Fibroblast of lung (primary cell): ENCODE data around the gene IGSF21. TPM values are rescaled to one million over a fixed set of nuclear protein-coding genes. Genes with fewer than 3 reads are reported as not detected.

ENCODE experiments used
- DNase-seq, 2 donors: peaks; one replicate each; pipeline versions ENCODE4 v3.0.0 to v3.0.0-alpha.2; 2010; ENCODE audit warnings: low read depth in 2 of 2
- H2AFZ ChIP-seq: 2 replicates; pipeline ENCODE4 v1.5.1; 2012; ENCODE audit warnings: low read length, control low read depth, inconsistent platforms
- H3K27ac ChIP-seq: 2 replicates; pipeline ENCODE4 v1.5.1; 2011; ENCODE audit warnings: low read length, control low read depth; ENCODE audit not compliant: insufficient read depth
- H3K27me3 ChIP-seq: 2 replicates; pipeline ENCODE4 v1.5.1; 2011; ENCODE audit warnings: mild to moderate bottlenecking, low read length; ENCODE audit not compliant: control insufficient read depth, insufficient read depth
- H3K36me3 ChIP-seq: 2 replicates; pipeline ENCODE4 v1.5.1; 2011; ENCODE audit warnings: low read length; ENCODE audit not compliant: control insufficient read depth, insufficient read depth
- H3K4me1 ChIP-seq: 2 replicates; pipeline ENCODE4 v1.5.1; 2011; ENCODE audit warnings: low read length; ENCODE audit not compliant: control insufficient read depth, insufficient read depth; ENCODE audit errors: extremely low read depth
- H3K4me2 ChIP-seq: 2 replicates; pipeline ENCODE4 v1.5.1; 2011; ENCODE audit warnings: low read length, control low read depth; ENCODE audit not compliant: insufficient read depth; ENCODE audit errors: extremely low read depth
- H3K4me3 ChIP-seq, 4 experiments: fragments of 200-600 bp in 1 of 4; sonication (generic) in 1 of 4; replicated peaks in 1 of 4; 2 replicates each; pipeline ENCODE4 v1.5.1; 2011 to 2016; ENCODE audit warnings: low read length in 4 of 4, low read depth in 3 of 4, mild to moderate bottlenecking in 3 of 4, control low read depth in 2 of 4, inconsistent platforms in 1 of 4, mixed read lengths in 1 of 4; ENCODE audit not compliant: insufficient read depth in 1 of 4; ENCODE audit errors: control extremely low read depth in 1 of 4
- H3K79me2 ChIP-seq: 2 replicates; pipeline ENCODE4 v1.5.1; 2012; ENCODE audit warnings: mild to moderate bottlenecking, low read length, inconsistent platforms; ENCODE audit not compliant: control insufficient read depth, insufficient read depth
- H3K9ac ChIP-seq: 2 replicates; pipeline ENCODE4 v1.5.1; 2011; ENCODE audit warnings: mild to moderate bottlenecking, low read length, control low read depth; ENCODE audit not compliant: insufficient read depth
- H3K9me3 ChIP-seq: 2 replicates; pipeline ENCODE4 v1.5.1; 2012; ENCODE audit warnings: low read depth, low read length; ENCODE audit not compliant: control insufficient read depth, insufficient read depth
- H4K20me1 ChIP-seq: 2 replicates; pipeline ENCODE4 v1.5.1; 2011; ENCODE audit warnings: low read length; ENCODE audit not compliant: control insufficient read depth, insufficient read depth; ENCODE audit errors: extremely low read depth
- EZH2 ChIP-seq: IDR thresholded peaks from 2 replicates; pipeline ENCODE4 v1.5.1; 2012; ENCODE audit warnings: low read length, control low read depth, mild to moderate bottlenecking; ENCODE audit errors: missing control alignments
- polyA plus RNA-seq, 2 donors: library from polyadenylated mRNA; depleted of rRNA in 1 of 2; stranded (reverse) in 1 of 2; unstranded in 1 of 2; fragments of >200 nt; gene quantifications; 2 replicates each; pipeline ENCODE4 v1.2.1, GENCODE V29; 2011 to 2012; ENCODE audit warnings: missing spikeins in 1 of 2
- total RNA-seq: library from RNA; depleted of rRNA; stranded (reverse); fragments of >200 nt; gene quantifications from 2 replicates; pipeline ENCODE4 v1.2.1, GENCODE V29; 2014
- TF ChIP-seq, protein P1 (sequence below), 2 donors: IDR thresholded peaks in 1 of 2; conservative IDR thresholded peaks in 1 of 2; 1 replicate in 1 of 2; 2 replicates in 1 of 2; pipeline ENCODE4 v1.5.1; 2011 to 2012; ENCODE audit warnings: low read length in 2 of 2, control low read depth in 1 of 2, inconsistent platforms in 1 of 2, low read depth in 1 of 2, mild to moderate bottlenecking in 1 of 2

IGSF21 gene
- total and polyA plus RNA-seq, 2 donors (not counting 1 experiment from before 2014, with no cell fraction given): not detected

- DNase-seq: no peak
- no peak overlapping the region for H3K9ac ChIP-seq
- no peaks in the 10 kb centered on the region for H3K4me1 ChIP-seq
- no peaks in the 10 kb centered on the region for H3K27me3 ChIP-seq
- TF ChIP-seq, protein P1, sequence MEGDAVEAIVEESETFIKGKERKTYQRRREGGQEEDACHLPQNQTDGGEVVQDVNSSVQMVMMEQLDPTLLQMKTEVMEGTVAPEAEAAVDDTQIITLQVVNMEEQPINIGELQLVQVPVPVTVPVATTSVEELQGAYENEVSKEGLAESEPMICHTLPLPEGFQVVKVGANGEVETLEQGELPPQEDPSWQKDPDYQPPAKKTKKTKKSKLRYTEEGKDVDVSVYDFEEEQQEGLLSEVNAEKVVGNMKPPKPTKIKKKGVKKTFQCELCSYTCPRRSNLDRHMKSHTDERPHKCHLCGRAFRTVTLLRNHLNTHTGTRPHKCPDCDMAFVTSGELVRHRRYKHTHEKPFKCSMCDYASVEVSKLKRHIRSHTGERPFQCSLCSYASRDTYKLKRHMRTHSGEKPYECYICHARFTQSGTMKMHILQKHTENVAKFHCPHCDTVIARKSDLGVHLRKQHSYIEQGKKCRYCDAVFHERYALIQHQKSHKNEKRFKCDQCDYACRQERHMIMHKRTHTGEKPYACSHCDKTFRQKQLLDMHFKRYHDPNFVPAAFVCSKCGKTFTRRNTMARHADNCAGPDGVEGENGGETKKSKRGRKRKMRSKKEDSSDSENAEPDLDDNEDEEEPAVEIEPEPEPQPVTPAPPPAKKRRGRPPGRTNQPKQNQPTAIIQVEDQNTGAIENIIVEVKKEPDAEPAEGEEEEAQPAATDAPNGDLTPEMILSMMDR (conservative IDR thresholded peaks at IDR 0.05 in 1 of 2, IDR thresholded peaks at IDR 0.05 in 1 of 2; ENCODE audit: low read depth in 1 of 2, low read length in 2 of 2): no peak
- no peak for TF ChIP-seq EZH2
- H3K4me2 ChIP-seq: no peak overlapping the region
- no peaks in the 10 kb centered on the region for H3K79me2 ChIP-seq
- H3K27ac ChIP-seq: no peak overlapping the region
- no peak overlapping the region for H3K4me3 ChIP-seq
- no peak overlapping the region for H2AFZ ChIP-seq
- H3K9me3 ChIP-seq: no peaks in the 10 kb centered on the region
- H4K20me1 ChIP-seq: no peaks in the 10 kb centered on the region
- no peaks in the 10 kb centered on the region for H3K36me3 ChIP-seq
Measured at GRCh38 chr1:18422954-18423353, 315.4 kb downstream of the IGSF21 start.

DNA sequence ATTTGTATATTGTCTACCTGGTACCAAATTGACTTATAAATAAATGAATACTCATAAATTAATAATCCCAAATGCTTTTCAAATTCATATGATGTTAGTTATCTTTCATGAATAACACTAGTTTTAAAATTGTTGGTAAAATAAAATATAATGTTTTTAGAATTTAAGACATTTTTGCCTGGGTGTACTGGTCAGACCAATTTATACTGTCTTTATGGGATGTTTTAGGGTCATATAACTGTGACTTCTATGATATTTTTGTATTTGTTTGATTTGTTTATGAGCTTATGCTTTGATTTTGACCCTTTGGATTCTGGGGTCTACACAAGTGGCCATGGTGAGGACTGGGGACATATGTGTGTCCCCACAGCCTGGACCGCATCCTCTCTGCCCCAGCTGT, 319.0 kb downstream of the IGSF21 start:
- no peak overlapping the region for H3K4me3 ChIP-seq
- no peaks in the 10 kb centered on the region for H3K27me3 ChIP-seq
- no peaks in the 10 kb centered on the region for H3K36me3 ChIP-seq
- no peaks in the 10 kb centered on the region for H3K79me2 ChIP-seq
- H2AFZ ChIP-seq: no peak overlapping the region
- H3K9ac ChIP-seq: no peak overlapping the region
- H4K20me1 ChIP-seq: no peaks in the 10 kb centered on the region
- no peak for DNase-seq
- TF ChIP-seq EZH2: no peak
- TF ChIP-seq, protein P1 (conservative IDR thresholded peaks at IDR 0.05 in 1 of 2, IDR thresholded peaks at IDR 0.05 in 1 of 2; ENCODE audit: low read depth in 1 of 2, low read length in 2 of 2): no peak
- no peaks in the 10 kb centered on the region for H3K9me3 ChIP-seq
- H3K27ac ChIP-seq: no peak overlapping the region
- H3K4me2 ChIP-seq: no peak overlapping the region
- no peaks in the 10 kb centered on the region for H3K4me1 ChIP-seq
